HepG2 (cell line): Measurements from ENCODE around the gene CADPS.

Experiments
- ELF1 ChIP-seq: sonication (generic); formaldehyde crosslinking; IDR thresholded peaks from 2 replicates; pipeline ENCODE4 v1.4.0; 2020; ENCODE audit warnings: missing genetic modification reagents
- ETV5 ChIP-seq: IDR thresholded peaks from 2 replicates; pipeline ENCODE4 v1.6.1; 2018; ENCODE audit warnings: missing biosample characterization, missing genetic modification reagents, inconsistent platforms, borderline replicate concordance

- TF ChIP-seq ETV5 (no peak), ELF1 (CRISPR knock-in tag) (no peak)
These were observed 174.9 kb downstream of the CADPS start for GRCh38 chr3:62700357-62700756.
